Mesendoderm (in vitro differentiated cells): ENCODE results near the gene RRAS.

ENCODE experiments used
- DNase-seq: peaks from one replicate; pipeline ENCODE4 v3.0.0; 2013
- H2AK5ac ChIP-seq: 2 replicates; pipeline ENCODE4 v1.6.1; 2013; ENCODE audit warnings: low read length, inconsistent platforms
- H2BK120ac ChIP-seq: 2 replicates; pipeline ENCODE4 v1.6.1; 2013; ENCODE audit warnings: low read depth, mild to moderate bottlenecking, low read length, moderate library complexity, mixed read lengths
- H2BK15ac ChIP-seq: replicated peaks from 2 replicates; pipeline ENCODE4 v1.6.1; 2013; ENCODE audit warnings: low read depth, mild to moderate bottlenecking, moderate library complexity
- H2BK5ac ChIP-seq: 2 replicates; pipeline ENCODE4 v1.6.1; 2013; ENCODE audit warnings: low read length, inconsistent platforms
- H3K18ac ChIP-seq: 2 replicates; pipeline ENCODE4 v1.6.1; 2013; ENCODE audit warnings: mild to moderate bottlenecking, low read length, mixed read lengths
- H3K23ac ChIP-seq: one replicate; pipeline ENCODE4 v1.6.1; 2013; ENCODE audit warnings: low read length
- H3K27ac ChIP-seq: 2 replicates; pipeline ENCODE4 v1.5.1; 2013; ENCODE audit warnings: low read depth, mild to moderate bottlenecking, inconsistent platforms, low read length, moderate library complexity
- H3K27me3 ChIP-seq: 2 replicates; pipeline ENCODE4 v1.6.1; 2013; ENCODE audit warnings: low read length, control low read depth, mild to moderate bottlenecking, inconsistent platforms; ENCODE audit not compliant: insufficient read depth, poor library complexity
- H3K36me3 ChIP-seq: 2 replicates; pipeline ENCODE4 v1.6.1; 2013; ENCODE audit warnings: low read length, inconsistent platforms; ENCODE audit not compliant: control insufficient read depth, insufficient read depth
- H3K4ac ChIP-seq: one replicate; pipeline ENCODE4 v1.6.1; 2013; ENCODE audit warnings: low read depth, mild to moderate bottlenecking, low read length, moderate library complexity
- H3K4me1 ChIP-seq: 2 replicates; pipeline ENCODE4 v1.6.1; 2013; ENCODE audit warnings: low read depth, low read length, inconsistent platforms; ENCODE audit not compliant: control insufficient read depth
- H3K4me2 ChIP-seq: 2 replicates; pipeline ENCODE4 v1.6.1; 2013; ENCODE audit warnings: low read length
- H3K4me3 ChIP-seq: 2 replicates; pipeline ENCODE4 v1.5.1; 2013; ENCODE audit warnings: mild to moderate bottlenecking, low read length
- H3K56ac ChIP-seq: one replicate; pipeline ENCODE4 v1.6.1; 2013; ENCODE audit warnings: low read length
- H3K79me1 ChIP-seq: 2 replicates; pipeline ENCODE4 v1.6.1; 2013; ENCODE audit warnings: low read length, inconsistent platforms
- H3K79me2 ChIP-seq: 2 replicates; pipeline ENCODE4 v1.6.1; 2013; ENCODE audit warnings: mild to moderate bottlenecking, low read length; ENCODE audit not compliant: control insufficient read depth, insufficient read depth
- H3K9ac ChIP-seq: 2 replicates; pipeline ENCODE4 v1.6.1; 2013; ENCODE audit warnings: low read length, inconsistent platforms
- H4K5ac ChIP-seq: one replicate; pipeline ENCODE4 v1.6.1; 2013; ENCODE audit warnings: low read length
- H4K8ac ChIP-seq: one replicate; pipeline ENCODE4 v1.6.1; 2013; ENCODE audit warnings: low read depth, mild to moderate bottlenecking, control low read depth, low read length, moderate library complexity
- WGBS: extraction: QIAGEN DNeasy Blood & Tissue Kit; methylation state at CpG from one replicate; pipeline ENCODE4 v1.1.7; 2013; ENCODE audit warnings: low lambda C conversion rate, missing lambda C conversion rate; ENCODE audit not compliant: insufficient coverage; ENCODE audit errors: extremely low coverage; 5-methylcytosine and 5-hydroxymethylcytosine counted together

RRAS gene

GRCh38 chr19:49632576-49632975 lies 7.4 kb downstream of the RRAS start:
- Histone ChIP-seq H4K5ac (no peak overlapping the region), H3K56ac (no peak overlapping the region), H2BK15ac (no peak overlapping the region), H2AK5ac (no peak overlapping the region), H3K27ac (no peak overlapping the region), H3K4me1 (no peaks in the 10 kb centered on the region), H3K79me2 (no peaks in the 10 kb centered on the region), H3K4ac (no peak overlapping the region), H3K18ac (no peak overlapping the region), H2BK120ac (no peak overlapping the region), H3K36me3 (no peaks in the 10 kb centered on the region), H3K4me2 (no peak overlapping the region), H3K23ac (no peak overlapping the region), H3K27me3 (no peaks in the 10 kb centered on the region), H3K4me3 (no peak overlapping the region), H3K79me1 (no peaks in the 10 kb centered on the region), H3K9ac (no peak overlapping the region), H2BK5ac (no peak overlapping the region), H4K8ac (no peak overlapping the region)
- no CpG with 5 or more reads among the region's 5 CpGs for WGBS
- no peak for DNase-seq

- Histone ChIP-seq H2BK15ac (no peak overlapping the region), H2AK5ac (no peak overlapping the region), H3K56ac (no peak overlapping the region), H3K18ac (no peak overlapping the region), H2BK120ac (no peak overlapping the region), H4K5ac (no peak overlapping the region), H3K4ac (no peak overlapping the region), H3K27ac (no peak overlapping the region), H3K79me1 (no peaks in the 10 kb centered on the region), H3K27me3 (no peaks in the 10 kb centered on the region), H3K9ac (no peak overlapping the region), H4K8ac (no peak overlapping the region), H3K4me1 (no peaks in the 10 kb centered on the region), H3K79me2 (no peaks in the 10 kb centered on the region), H3K4me2 (no peak overlapping the region), H3K4me3 (no peak overlapping the region), H2BK5ac (no peak overlapping the region), H3K23ac (no peak overlapping the region), H3K36me3 (no peaks in the 10 kb centered on the region)
- WGBS, result no CpG with 5 or more reads among the region's 19 CpGs
- DNase-seq, result no peak
Measured at GRCh38 chr19:49631610-49632192, 8.2 kb downstream of the RRAS start.

DNA sequence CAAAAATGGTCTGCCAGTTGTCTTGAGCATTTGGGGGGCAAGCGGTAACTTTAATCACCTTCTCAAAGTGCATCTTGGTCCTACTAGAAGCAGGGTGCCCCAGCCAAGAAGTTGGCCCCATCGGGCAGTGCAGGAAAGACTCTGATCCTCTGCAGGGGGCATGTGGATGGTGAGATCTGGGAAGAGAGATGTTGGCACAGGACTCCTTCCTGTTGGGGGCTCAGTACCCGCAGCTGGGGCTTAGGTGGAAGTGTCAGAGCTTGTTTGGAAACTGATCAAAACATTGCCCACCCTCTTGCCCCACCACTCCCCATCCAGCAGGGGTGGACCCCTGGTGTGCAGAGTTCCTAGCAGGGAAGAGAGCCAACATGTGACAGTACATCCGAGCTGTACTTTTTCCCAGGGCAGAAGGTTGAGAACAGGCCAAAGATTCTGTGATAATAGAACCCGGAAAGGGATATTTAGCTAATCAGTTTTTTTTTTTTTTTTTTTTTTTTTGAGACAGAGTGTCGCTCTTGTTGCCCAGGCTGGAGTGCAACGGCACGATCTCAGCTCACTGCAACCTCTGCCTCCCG lies 8.8 kb downstream of the RRAS start:
- Histone ChIP-seq H3K79me2 (no peaks in the 10 kb centered on the region), H3K4ac (no peak overlapping the region), H3K18ac (no peak overlapping the region), H2BK120ac (no peak overlapping the region), H4K5ac (no peak overlapping the region), H3K56ac (no peak overlapping the region), H3K4me1 (no peaks in the 10 kb centered on the region), H4K8ac (no peak overlapping the region), H3K4me3 (no peak overlapping the region), H3K27ac (no peak overlapping the region), H3K23ac (no peak overlapping the region), H3K9ac (no peak overlapping the region), H3K36me3 (no peaks in the 10 kb centered on the region), H2BK15ac (no peak overlapping the region), H3K79me1 (no peaks in the 10 kb centered on the region), H3K4me2 (no peak overlapping the region), H3K27me3 (no peaks in the 10 kb centered on the region), H2BK5ac (no peak overlapping the region), H2AK5ac (no peak overlapping the region)
- no peak for DNase-seq
- whole genome bisulfite sequencing, result no CpG with 5 or more reads among the region's 9 CpGs

DNA sequence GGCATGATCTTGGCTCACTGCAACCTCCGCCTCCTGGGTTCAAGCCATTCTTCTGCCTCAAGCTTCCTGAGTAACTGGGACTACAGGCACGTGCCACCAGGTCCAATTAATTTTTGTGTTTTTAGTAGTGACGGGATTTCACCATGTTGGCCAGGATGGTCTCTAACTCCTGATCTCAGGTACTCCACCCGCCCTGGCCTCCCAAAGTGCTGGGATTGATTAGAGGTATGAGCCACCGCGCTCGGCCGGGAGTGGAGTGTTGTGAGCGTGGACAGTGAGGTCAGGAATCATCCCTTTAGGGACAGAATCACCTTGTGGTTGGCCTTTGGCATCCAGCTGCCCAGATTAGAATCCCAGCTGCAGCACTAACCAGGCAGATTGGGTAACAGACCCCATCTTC lies 10.3 kb downstream of the RRAS start:
- no peaks in the 10 kb centered on the region for H3K27me3 ChIP-seq
- no peak overlapping the region for H3K4me2 ChIP-seq
- H3K9ac ChIP-seq, result no peak overlapping the region
- WGBS, result no CpG with 5 or more reads among the region's 9 CpGs
- H3K23ac ChIP-seq, result no peak overlapping the region
- no peak overlapping the region for H2AK5ac ChIP-seq
- no peak overlapping the region for H4K5ac ChIP-seq
- H3K36me3 ChIP-seq, result no peaks in the 10 kb centered on the region
- no peak for DNase-seq
- no peak overlapping the region for H2BK15ac ChIP-seq
- no peak overlapping the region for H3K56ac ChIP-seq
- H2BK120ac ChIP-seq, result no peak overlapping the region
- no peak overlapping the region for H3K4me3 ChIP-seq
- no peak overlapping the region for H4K8ac ChIP-seq
- H3K79me1 ChIP-seq, result no peaks in the 10 kb centered on the region
- no peak overlapping the region for H3K27ac ChIP-seq
- H2BK5ac ChIP-seq, result no peak overlapping the region
- no peaks in the 10 kb centered on the region for H3K79me2 ChIP-seq
- no peaks in the 10 kb centered on the region for H3K4me1 ChIP-seq
- no peak overlapping the region for H3K4ac ChIP-seq
- H3K18ac ChIP-seq, result no peak overlapping the region

DNA sequence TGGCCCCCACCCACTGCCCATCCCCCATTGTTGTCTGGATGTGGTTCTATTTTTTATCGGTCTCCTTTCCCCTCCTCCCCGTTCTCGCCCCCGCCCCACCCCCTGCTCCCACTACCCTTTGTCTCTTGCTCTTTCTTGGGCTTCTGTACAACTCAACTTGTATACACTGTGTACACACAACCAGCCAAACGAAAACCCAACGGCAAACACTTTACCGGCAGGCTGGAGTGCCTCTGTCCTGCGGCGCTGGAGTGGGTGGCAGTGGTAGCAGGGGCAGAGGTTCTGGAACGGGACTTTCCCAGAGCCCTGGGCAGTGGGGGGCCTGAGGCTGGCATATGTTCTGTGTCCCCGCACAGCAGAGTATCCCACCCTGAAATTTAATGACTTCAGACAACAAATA lies 13.7 kb downstream of the RRAS start:
- Histone ChIP-seq H3K27ac (no peak overlapping the region), H2BK120ac (no peak overlapping the region), H3K27me3 (no peaks in the 10 kb centered on the region), H3K56ac (no peak overlapping the region), H3K4ac (no peak overlapping the region), H3K79me1 (no peaks in the 10 kb centered on the region), H4K5ac (no peak overlapping the region), H2BK15ac (no peak overlapping the region), H2BK5ac (no peak overlapping the region), H3K4me1 (no peaks in the 10 kb centered on the region), H2AK5ac (no peak overlapping the region), H3K23ac (no peak overlapping the region), H3K4me2 (no peak overlapping the region), H3K9ac (no peak overlapping the region), H3K36me3 (peaks cover 2% of the 10 kb centered on the region), H3K4me3 (no peak overlapping the region), H3K79me2 (no peaks in the 10 kb centered on the region), H4K8ac (no peak overlapping the region), H3K18ac (no peak overlapping the region)
- WGBS, result no CpG with 5 or more reads among the region's 11 CpGs
- DNase-seq, result no peak
